ENCODE measurements around the gene CBX7.

DNA sequence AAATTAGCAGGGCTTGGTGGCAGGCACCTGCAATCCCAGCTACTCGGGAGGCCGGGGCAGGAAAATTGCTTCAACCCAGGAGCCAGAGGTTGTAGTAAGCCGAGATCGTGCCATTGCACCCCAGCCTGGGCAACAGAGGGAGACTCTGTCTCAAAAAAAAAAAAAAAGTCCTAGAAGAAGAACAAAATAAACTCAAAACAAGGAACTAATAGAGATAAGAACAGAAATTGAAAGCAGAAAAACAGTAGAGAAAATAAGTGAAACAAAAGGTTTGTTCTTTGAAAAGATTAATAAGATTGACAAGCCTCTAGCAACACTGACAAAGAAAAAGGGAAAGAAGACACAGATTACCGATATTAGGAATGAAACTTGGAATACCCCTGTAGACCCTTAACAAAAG lies 45.1 kb upstream of the CBX7 start:
- TF ChIP-seq, protein P1, sequence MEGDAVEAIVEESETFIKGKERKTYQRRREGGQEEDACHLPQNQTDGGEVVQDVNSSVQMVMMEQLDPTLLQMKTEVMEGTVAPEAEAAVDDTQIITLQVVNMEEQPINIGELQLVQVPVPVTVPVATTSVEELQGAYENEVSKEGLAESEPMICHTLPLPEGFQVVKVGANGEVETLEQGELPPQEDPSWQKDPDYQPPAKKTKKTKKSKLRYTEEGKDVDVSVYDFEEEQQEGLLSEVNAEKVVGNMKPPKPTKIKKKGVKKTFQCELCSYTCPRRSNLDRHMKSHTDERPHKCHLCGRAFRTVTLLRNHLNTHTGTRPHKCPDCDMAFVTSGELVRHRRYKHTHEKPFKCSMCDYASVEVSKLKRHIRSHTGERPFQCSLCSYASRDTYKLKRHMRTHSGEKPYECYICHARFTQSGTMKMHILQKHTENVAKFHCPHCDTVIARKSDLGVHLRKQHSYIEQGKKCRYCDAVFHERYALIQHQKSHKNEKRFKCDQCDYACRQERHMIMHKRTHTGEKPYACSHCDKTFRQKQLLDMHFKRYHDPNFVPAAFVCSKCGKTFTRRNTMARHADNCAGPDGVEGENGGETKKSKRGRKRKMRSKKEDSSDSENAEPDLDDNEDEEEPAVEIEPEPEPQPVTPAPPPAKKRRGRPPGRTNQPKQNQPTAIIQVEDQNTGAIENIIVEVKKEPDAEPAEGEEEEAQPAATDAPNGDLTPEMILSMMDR (IDR thresholded peaks at IDR 0.05) = no peak
- TF ChIP-seq POLR2AphosphoS5 (IDR thresholded peaks at IDR 0.05) = no peak
